ENCODE data around the gene PPIF.

DNA sequence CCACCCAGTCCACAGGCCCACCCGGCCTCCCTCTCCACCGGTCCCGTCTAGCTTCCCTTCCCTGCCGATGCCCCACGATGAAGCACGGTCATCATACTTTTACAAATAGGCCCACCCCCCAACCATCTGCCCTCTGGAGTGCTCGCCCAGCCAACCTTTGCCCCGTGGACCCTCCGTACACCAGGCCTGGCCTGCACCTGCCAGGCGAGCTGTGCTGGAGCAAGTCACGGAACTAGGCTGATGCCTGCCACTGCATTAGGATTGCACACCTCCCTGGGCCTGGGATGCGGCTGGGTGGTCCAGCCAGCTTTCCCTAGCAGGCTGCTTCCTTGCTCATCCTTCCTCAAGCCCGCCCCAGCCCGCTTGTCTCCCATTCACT is 44.7 kb downstream of the PPIF start:
- TF ChIP-seq EZH2 (IDR thresholded peaks at IDR 0.05; ENCODE audit: low read depth) (no peak), CTCF (conservative IDR thresholded peaks at IDR 0.05) (no peak)
